H4 (cell line): ENCODE results near the gene CCL25. TPM values are rescaled to one million over a fixed set of nuclear protein-coding genes. Genes with fewer than 3 reads are reported as not detected.
A peak's percentile ranks its signal among the peaks of the same experiment; 100 is the strongest.
"Not testable (repeated sequence)": the region's sequence is repeated elsewhere in the genome, so short reads cannot be mapped to it uniquely, and the experiment has no call there.

Source experiments
- DNase-seq: peaks from one replicate; pipeline ENCODE4 v3.0.0-alpha.2; 2015; ENCODE audit warnings: low spot score
- total RNA-seq: library from RNA; depleted of rRNA; stranded (reverse); fragments of >200 nt; shearing (Covaris generic); gene quantifications from 2 replicates; pipeline ENCODE4 v1.2.3, GENCODE V29; 2014

CCL25 gene
- total RNA-seq, 1 experiment from 2014 or later = not detected

GRCh38 chr19:8085598-8086408, 33.2 kb downstream of the CCL25 start:
- peak; percentile 57 for DNase-seq

- no peak for DNase-seq
Observed at GRCh38 chr19:8086849-8087248, 34.3 kb downstream of the CCL25 start.

GRCh38 chr19:8087876-8088275, 35.3 kb downstream of the CCL25 start:
- no peak for DNase-seq

GRCh38 chr19:8088752-8089663, 36.4 kb downstream of the CCL25 start:
- DNase-seq = no peak

GRCh38 chr19:8089664-8090601, 37.4 kb downstream of the CCL25 start:
- DNase-seq = no peak

GRCh38 chr19:8090950-8091349, 38.4 kb downstream of the CCL25 start:
- DNase-seq = no peak

GRCh38 chr19:8093740-8094139, 41.2 kb downstream of the CCL25 start:
- no peak for DNase-seq

- no peak for DNase-seq
Observed at GRCh38 chr19:8094336-8094735, 41.8 kb downstream of the CCL25 start.

- DNase-seq = no peak
Observed at GRCh38 chr19:8095354-8095886, 42.9 kb downstream of the CCL25 start.

- DNase-seq = no peak
Observed at GRCh38 chr19:8096071-8096470, 43.5 kb downstream of the CCL25 start.

- no peak for DNase-seq
Observed at GRCh38 chr19:8097198-8097597, 44.6 kb downstream of the CCL25 start.

GRCh38 chr19:8097681-8098567, 45.4 kb downstream of the CCL25 start:
- DNase-seq = peak; percentile 45

- no peak for DNase-seq
Observed at GRCh38 chr19:8101311-8101710, 48.8 kb downstream of the CCL25 start.

GRCh38 chr19:8101910-8102309, 49.4 kb downstream of the CCL25 start:
- DNase-seq = not testable (repeated sequence)

- no peak for DNase-seq
Observed at GRCh38 chr19:8105471-8105870, 52.9 kb downstream of the CCL25 start.

- DNase-seq = no peak
Observed at GRCh38 chr19:8107301-8107903, 54.8 kb downstream of the CCL25 start.

- DNase-seq = no peak
Observed at GRCh38 chr19:8108560-8109445, 56.2 kb downstream of the CCL25 start.

GRCh38 chr19:8109455-8109854, 56.9 kb downstream of the CCL25 start:
- no peak for DNase-seq
